Lower lobe of right lung (tissue), 2 donors: Measurements from ENCODE around the gene KAT6B. TPM values are rescaled to one million over a fixed set of nuclear protein-coding genes. Genes with fewer than 3 reads are reported as not detected.

Experiments used
- ATAC-seq, 2 donors: fragments of 200-7000 bp; cut with Tn5 transposase; one replicate each; pipeline ENCODE4 v1.9.1; 2020 to 2022; ENCODE audit warnings: mild to moderate bottlenecking in 2 of 2, moderate library complexity in 2 of 2
- DNase-seq: peaks from one replicate; pipeline ENCODE4 v3.0.0-alpha.2; 2020
- H3K27ac ChIP-seq: fragments of 200-600 bp; one replicate; pipeline ENCODE4 v1.8.0; 2022
- H3K27me3 ChIP-seq: fragments of 200-600 bp; one replicate; pipeline ENCODE4 v1.8.0; 2022; ENCODE audit warnings: low read depth
- H3K36me3 ChIP-seq: fragments of 200-600 bp; one replicate; pipeline ENCODE4 v1.8.0; 2022; ENCODE audit warnings: mild to moderate bottlenecking
- H3K4me1 ChIP-seq: fragments of 200-600 bp; one replicate; pipeline ENCODE4 v1.8.0; 2022
- H3K4me3 ChIP-seq: fragments of 200-600 bp; one replicate; pipeline ENCODE4 v1.8.0; 2022; ENCODE audit warnings: mild to moderate bottlenecking
- H3K9me3 ChIP-seq: fragments of 200-600 bp; one replicate; pipeline ENCODE4 v1.8.0; 2022
- intact Hi-C: fragments of 100-400 bp; cut with DNase I; formaldehyde crosslinking; loops from one replicate; pipeline ENCODE4 v1.11.0; 2022
- total RNA-seq: library from RNA; stranded (reverse); fragmentation: NEBNext Ultra II Directional; extraction: Animal tissue kit (Norgen Biotek cat#: 25700); gene quantifications from one replicate; pipeline ENCODE4 v1.2.1, GENCODE V29; 2021
- TF ChIP-seq, protein P1 (sequence below): fragments of 200-600 bp; IDR thresholded peaks from one replicate; pipeline ENCODE4 v1.8.0; 2022; ENCODE audit warnings: antibody characterized with exemption, mild to moderate bottlenecking
- donor health status: DM: no; HTN: yes; CAD: no; lungs with severe emphysema.

KAT6B gene
- total RNA-seq, 1 donor from 2014 or later = 46.3 TPM

DNA sequence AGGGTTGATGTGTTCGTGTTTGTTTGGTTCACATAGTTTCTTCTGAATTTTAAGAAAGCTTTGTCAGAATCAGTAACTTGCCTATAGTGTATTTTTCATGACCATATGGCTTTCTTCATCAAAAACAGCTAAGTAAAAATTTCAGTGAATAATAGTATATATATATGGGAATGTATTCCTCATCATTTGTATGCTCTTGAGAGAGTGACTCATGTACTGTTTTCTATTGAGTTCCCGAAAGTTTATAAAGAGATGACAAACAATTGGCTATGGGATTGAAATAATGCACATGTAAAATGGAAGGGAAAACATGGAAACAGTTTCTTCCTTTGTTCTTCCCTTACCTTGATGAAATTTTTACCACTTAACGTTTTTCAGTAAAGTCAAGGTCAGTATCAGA, 56.4 kb downstream of the KAT6B start:
- intact Hi-C loops = no loop called here
- Histone ChIP-seq H3K27me3 (no peaks in the 10 kb centered on the region), H3K36me3 (no peaks in the 10 kb centered on the region), H3K9me3 (no peaks in the 10 kb centered on the region), H3K4me1 (peaks cover 27% of the 10 kb centered on the region), H3K27ac (no peak overlapping the region), H3K4me3 (no peak overlapping the region)
- DNase-seq = no peak
- TF ChIP-seq, protein P1, sequence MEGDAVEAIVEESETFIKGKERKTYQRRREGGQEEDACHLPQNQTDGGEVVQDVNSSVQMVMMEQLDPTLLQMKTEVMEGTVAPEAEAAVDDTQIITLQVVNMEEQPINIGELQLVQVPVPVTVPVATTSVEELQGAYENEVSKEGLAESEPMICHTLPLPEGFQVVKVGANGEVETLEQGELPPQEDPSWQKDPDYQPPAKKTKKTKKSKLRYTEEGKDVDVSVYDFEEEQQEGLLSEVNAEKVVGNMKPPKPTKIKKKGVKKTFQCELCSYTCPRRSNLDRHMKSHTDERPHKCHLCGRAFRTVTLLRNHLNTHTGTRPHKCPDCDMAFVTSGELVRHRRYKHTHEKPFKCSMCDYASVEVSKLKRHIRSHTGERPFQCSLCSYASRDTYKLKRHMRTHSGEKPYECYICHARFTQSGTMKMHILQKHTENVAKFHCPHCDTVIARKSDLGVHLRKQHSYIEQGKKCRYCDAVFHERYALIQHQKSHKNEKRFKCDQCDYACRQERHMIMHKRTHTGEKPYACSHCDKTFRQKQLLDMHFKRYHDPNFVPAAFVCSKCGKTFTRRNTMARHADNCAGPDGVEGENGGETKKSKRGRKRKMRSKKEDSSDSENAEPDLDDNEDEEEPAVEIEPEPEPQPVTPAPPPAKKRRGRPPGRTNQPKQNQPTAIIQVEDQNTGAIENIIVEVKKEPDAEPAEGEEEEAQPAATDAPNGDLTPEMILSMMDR = no peak
- ATAC-seq = no peak

DNA sequence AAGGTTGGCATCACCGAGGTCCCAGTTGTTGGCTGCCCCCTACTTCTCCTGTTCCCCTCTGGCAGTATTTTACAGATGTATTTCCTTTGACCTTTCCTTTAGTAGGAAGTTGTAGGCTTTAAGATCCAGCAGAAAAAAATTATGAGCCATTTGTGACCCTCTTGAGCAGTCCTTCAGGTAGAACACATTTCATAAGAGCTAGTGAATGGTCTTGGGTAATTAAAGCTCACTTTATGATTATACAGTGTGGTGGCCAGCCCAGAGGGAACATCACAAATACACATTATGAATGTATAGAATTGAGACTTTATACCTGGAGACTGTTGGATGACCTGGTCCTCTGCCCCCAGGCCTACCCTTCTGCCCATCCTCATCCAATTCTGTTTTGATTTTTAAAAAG, 57.0 kb downstream of the KAT6B start:
- ATAC-seq (peak; percentile 47 to 60), DNase-seq (no peak)
- Histone ChIP-seq H3K36me3 (no peaks in the 10 kb centered on the region), H3K27ac (no peak overlapping the region), H3K9me3 (no peaks in the 10 kb centered on the region), H3K4me3 (no peak overlapping the region), H3K4me1 (peaks cover 27% of the 10 kb centered on the region), H3K27me3 (no peaks in the 10 kb centered on the region)
- intact Hi-C loops = no loop called here
- TF ChIP-seq, protein P1 = no peak

DNA sequence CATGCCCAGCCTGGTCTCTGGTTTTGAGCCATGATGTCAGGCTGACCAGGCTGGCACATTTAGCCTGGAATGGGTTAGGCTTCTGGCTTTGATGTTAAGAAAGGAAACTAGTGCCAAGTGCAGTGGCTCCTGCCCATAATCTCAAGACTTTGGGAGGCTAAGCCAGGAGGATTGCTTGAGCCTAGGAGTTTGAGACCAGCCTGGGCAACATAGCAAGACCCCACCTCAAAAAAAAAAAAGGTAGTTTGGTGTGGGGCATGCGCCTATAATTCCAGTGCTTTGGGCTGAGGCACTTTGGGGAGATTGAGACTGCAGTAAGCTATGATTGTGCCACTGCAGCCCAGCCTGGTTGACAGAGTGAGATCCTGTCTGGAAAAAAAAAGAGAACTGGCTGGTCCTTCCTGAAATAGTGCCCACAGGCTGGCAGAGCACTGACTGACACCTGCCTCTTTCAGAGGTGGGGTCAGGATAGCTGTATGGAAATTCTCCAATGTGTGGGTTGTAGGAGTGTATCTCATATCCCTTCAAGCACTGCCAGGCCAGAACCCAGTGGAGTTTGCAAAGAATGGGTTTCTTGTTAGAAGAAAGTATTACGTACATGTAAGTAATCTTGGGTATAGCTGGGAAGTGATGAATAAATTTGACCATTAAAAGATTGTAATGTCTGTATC, 61.3 kb downstream of the KAT6B start:
- H3K9me3 ChIP-seq = no peaks in the 10 kb centered on the region
- H3K27me3 ChIP-seq = no peaks in the 10 kb centered on the region
- TF ChIP-seq, protein P1 = no peak
- no peaks in the 10 kb centered on the region for H3K36me3 ChIP-seq
- DNase-seq (no peak), ATAC-seq (no peak)
- H3K27ac ChIP-seq = no peak overlapping the region
- peaks cover 29% of the 10 kb centered on the region for H3K4me1 ChIP-seq
- intact Hi-C loops = no loop called here
- no peak overlapping the region for H3K4me3 ChIP-seq

DNA sequence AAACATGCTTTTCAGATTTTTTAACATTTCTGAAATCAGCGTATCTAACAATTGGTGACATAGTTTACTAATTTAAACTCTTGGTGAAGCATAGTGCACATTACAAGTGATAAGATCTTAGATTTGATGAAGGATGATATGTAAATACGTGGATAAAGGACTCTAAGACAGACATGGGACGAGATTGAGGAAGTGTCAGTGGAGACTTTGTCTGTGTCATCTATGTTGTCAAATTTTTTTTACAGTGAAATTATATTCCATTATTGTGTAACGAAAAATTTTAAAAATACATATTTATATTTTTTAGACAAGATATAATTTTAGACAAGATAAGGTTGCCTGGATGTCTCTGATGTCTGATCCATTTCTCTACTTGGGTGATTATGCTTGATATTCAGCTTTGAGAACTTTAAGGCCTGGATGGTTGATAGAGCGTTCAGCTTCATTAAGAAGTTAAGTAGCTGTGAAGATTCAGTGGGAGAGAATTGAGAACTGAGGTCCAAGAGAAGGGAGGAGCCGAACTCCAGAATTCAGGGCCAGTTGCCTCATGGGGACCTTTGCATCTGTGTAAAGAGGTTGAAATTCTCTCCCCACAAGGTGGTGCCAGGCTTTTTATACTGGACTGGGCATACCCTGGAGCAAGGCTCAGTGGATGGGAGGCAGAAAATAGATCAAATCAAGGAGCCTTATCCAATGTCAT, 62.7 kb downstream of the KAT6B start:
- no peaks in the 10 kb centered on the region for H3K27me3 ChIP-seq
- TF ChIP-seq, protein P1 = no peak
- ATAC-seq (peak in 1 of 2 donors; percentile 47), DNase-seq (no peak)
- H3K36me3 ChIP-seq = no peaks in the 10 kb centered on the region
- intact Hi-C loops = no loop called here
- no peak overlapping the region for H3K4me3 ChIP-seq
- H3K4me1 ChIP-seq = peaks cover 16% of the 10 kb centered on the region
- H3K27ac ChIP-seq = no peak overlapping the region
- H3K9me3 ChIP-seq = no peaks in the 10 kb centered on the region

DNA sequence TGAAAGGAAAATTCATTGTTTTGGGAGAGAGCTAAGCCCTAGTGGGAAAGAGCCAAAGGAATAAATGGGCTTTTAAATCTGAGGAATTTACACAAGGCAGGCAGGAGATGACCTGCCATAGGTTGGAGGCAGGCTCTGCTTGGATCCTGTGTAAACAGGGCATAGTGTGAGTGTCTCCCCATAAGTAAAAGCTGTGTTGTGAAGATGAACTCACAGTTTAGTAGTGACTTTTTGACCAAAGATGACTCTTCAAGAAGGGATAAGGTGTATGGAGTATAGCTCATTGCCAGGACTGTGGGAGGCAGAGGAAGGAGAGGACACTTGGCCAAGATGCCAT, 63.2 kb downstream of the KAT6B start:
- peaks cover 11% of the 10 kb centered on the region for H3K4me1 ChIP-seq
- H3K27ac ChIP-seq = no peak overlapping the region
- H3K9me3 ChIP-seq = no peaks in the 10 kb centered on the region
- no peaks in the 10 kb centered on the region for H3K36me3 ChIP-seq
- intact Hi-C loops = no loop called here
- H3K4me3 ChIP-seq = no peak overlapping the region
- TF ChIP-seq, protein P1 = no peak
- no peak for ATAC-seq
- H3K27me3 ChIP-seq = no peaks in the 10 kb centered on the region
- DNase-seq = no peak
